HG03432 (cell line): Measurements from ENCODE around the gene TMEM117.
"Not testable (repeated sequence)": the region's sequence is repeated elsewhere in the genome, so short reads cannot be mapped to it uniquely, and the experiment has no call there.

Source experiments
- ATAC-seq: cut with Tn5 transposase; IDR thresholded peaks from one replicate; pipeline ENCODE4 v1.9.1; 2021; ENCODE audit warnings: mild to moderate bottlenecking, moderate library complexity; ENCODE audit not compliant: unreplicated experiment

TMEM117 gene

DNA sequence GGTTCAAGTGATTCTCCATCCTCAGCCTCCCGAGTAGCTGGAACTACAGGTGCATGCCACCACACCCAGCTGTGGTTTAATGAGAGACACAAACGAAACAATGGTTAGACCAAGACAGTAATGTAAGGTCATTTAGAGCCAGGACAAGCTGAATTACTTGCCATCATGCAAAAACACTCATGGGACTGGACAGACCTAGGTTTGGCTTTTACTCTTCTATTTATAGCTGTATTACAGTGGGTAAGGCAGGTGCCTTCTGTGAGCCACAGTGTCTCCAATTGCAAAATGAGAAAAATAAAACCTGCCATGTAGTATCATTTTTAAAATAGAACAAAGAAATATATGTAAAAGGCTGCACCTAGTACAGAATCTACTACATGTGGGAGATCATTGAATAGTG is 527.1 kb downstream of the TMEM117 start:
- ATAC-seq: no peak

DNA sequence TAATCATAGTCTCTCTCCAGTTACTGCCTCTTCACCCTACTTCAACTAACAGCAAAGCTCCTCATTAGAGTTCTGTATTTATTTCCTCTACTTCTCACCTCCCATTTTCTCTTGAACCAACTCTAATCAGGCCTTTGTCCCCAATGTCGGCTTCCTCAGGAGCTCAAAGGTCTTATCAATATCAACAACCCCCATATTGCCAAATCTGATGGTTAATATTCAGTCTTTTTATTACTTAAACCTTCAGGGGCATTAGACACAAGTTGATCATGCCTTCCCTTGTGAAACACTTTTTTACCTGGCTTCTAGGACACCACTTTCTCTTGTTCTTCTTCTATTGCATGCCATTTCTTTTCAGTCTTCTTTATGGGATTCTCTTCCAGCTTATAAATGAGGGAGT is 531.3 kb downstream of the TMEM117 start:
- ATAC-seq: no peak

DNA sequence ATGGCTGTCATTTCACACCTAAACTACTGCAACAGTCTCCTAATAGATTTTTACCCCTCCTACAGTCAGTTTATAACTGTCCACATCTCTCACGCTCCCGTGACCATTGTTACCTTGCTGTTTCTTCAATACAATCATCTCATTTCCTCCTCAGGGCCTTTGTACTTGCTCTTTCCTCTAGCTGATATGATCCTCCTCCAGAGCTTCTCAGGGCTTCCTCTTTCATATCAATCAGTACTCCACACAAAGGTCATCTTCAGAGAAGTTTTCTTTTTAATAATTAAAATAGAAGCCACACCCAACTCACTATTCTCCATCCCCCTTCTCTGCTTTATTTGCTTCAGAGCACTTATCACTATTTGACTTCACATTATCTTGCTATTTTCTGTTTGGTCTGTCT is 532.0 kb downstream of the TMEM117 start:
- no peak for ATAC-seq

DNA sequence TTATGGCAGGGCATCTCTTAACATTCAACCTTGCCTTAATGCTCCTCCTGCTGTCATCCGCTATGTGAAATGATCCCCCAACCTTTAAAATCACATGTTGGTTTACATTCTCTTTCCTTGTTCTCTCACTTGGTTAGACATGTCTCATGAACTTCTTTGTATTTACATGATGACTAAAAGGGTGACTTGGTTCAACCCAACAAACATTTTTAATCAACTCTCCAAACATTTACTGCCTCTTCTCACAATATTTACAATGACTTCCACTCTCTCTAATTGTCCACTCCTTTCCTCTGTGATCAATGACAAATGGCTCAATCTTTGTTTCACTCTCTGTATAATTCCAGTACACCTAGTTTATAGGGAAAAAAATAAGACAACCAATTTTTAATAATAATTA is 534.1 kb downstream of the TMEM117 start:
- ATAC-seq: no peak

DNA sequence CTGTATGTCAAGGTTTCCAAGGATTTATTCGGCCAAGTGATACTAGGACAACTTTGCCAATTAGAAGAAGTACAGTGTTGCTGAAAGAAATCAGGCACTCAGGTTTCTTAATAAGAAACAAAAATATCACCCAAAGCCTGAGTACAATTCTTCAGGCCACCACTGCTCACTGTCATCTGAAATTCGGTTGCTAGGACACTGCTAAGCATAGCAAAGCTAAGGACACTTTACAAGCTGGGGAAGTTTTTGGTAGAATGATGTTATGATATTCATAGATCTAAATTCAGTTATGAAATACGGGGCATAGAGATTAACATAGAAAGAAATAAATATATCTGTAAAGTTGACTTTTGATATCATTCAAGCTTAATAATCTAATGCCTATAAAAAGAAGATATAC is 535.1 kb downstream of the TMEM117 start:
- no peak for ATAC-seq

DNA sequence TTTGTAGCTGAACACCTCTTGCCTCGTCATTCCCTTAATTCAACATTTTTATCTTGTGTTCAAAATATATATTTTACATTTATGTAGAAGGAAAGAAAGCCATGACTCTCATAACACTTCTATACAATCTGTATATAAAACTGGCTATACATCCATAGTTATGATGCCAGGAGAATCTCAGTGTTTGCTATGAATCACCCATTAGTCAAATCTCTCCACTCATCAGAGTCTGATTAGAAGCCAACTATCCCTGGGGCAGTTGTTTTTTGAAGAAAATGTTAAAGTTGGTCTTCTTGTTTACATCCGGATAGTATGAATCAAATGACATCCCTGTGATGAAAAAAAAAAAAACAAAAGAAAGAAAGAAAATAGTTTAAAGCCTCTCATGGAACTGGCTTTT is 536.4 kb downstream of the TMEM117 start:
- no peak for ATAC-seq

DNA sequence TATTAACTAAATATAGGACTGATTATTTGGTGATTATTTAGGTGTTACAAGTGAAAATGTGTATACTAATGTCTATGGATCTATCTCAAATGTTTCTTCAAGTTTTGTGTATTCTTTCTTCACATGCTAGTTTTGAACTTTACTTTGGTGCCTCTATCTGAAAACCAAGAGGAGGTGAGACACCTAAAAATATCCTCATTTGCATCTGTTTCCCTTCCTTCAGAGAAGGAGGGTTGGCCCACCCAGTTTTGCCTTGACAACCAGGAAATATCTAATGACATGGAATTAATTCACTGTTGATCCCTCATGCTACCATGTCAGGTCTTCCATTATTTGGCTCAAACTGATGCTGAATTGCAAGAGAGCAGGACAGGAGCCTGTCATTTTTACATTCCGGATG is 539.8 kb downstream of the TMEM117 start:
- ATAC-seq: no peak

DNA sequence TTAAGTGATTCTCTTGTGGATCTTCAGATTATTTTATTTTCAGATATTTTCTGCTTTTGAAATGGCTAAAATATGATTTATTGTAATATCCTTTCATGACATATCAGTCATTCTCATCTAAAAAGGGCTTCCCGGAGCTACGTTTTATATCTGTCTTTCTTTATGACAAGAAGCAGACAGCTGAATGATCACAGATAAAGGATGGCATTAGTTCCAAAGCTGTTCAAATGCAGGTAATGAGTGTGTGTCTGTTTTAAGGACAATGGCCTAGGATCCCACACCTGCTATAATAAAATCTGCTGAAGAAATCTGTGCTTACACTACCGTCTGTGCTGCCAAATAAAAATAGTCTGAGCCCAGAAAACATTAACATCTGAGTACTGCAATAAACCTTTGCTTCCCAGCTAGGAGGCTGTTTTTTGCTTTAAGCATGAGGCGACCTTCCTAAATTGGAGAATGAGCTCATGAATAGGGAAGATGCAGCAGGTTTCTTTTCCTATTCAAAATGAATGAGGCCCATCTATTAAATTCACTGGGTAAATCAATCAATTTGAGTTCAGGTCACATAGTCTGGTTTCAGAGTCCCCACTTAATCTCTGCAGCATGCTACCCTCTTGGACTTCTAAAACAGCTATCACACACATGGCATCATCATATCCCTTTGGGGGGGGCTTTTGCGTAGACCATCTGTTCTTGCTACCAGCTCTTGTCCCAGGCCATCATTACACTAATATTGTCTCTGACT is 541.7 kb downstream of the TMEM117 start:
- no peak for ATAC-seq

DNA sequence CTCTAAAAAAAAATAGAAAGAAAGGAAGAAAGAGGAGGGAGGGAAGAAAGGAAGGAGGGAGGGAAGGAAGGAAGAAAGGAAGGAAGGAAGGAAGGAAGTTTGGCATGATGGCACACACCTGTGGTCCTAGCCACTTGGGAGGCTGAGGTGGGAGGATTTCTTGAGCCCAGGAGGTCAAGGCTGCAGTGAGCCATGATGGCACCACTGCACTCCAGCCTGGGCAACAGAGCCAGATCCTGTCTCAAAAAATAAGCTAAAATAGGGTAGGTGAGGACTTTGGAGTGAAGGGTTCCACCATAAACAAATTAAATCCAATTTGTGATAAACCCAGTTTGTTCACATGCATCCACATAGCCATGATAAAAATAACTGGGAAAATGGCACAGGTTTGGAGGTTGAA is 543.2 kb downstream of the TMEM117 start:
- ATAC-seq: not testable (repeated sequence)

DNA sequence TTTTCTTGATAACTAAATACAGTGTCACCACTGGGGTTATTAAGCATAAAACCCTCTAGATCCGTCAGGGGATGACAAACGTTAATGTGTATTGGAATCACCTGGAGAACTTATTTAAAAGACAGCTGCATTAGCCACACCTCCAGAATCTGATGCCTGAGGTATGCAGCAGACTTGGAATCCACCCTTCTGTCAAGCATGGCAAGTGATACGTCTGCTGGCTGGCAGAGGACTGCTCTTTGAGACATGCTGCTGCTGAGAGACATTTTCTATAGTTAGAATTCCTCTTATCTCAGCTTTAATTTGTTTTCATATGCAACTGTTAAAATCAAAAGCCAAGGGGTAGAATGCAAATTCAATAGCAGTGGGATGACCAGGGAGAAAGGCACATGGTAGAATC is 544.0 kb downstream of the TMEM117 start:
- no peak for ATAC-seq

DNA sequence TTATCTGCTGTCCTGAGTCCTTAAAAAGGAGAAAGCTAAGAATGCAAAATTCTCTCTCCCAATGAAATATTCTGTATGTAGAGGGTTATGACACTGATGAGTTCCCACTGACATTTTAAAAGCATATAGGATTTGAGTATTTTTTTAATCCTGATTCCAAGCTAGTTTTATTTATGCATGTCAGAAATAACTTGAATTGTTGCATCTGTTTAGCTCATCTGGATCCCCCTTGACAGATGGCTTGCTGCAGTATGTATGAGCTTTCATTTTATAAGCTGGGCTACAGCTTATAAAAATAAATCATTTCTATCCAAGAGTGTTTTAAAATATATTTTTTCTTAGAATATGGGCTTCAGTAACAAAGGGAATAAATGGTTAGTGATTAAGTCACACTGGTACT is 545.0 kb downstream of the TMEM117 start:
- ATAC-seq: no peak

DNA sequence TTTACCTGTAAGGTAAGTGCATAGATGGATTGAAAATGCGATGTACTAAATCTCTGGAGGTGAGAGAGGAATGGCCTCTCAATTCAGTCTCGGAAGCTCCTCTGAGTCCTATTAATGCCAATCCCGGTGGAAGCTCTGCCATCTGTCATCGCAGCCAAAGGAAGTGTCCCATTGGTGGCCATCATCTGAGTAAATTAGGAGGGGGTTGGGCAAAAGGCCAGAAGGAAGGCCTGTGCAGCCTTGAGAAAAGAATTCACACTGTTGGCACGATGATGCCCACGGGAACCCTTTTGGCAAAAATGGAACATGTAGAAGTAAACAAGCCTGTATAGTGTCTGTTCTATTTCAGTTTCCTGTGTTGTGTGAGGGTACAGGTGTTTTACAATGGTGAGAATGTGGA is 545.5 kb downstream of the TMEM117 start:
- no peak for ATAC-seq

DNA sequence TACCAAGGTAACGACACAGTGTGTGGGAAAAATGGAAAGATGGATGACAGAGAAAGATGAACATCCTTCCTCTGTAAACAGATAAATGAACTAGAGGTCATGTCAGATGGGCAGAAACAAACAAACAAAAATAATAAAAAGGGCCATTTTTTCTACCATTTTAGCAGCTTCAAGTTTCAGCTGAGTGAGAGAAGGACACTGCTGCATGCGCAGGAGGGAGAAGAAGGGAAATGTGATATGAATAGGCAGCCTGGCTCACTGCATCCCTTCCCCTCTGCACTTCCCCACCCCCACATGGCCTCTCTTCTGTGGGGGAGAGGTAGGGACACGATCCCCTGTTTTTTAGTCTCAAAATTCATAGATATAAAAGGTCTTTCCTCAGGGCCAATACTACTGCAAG is 548.3 kb downstream of the TMEM117 start:
- no peak for ATAC-seq

DNA sequence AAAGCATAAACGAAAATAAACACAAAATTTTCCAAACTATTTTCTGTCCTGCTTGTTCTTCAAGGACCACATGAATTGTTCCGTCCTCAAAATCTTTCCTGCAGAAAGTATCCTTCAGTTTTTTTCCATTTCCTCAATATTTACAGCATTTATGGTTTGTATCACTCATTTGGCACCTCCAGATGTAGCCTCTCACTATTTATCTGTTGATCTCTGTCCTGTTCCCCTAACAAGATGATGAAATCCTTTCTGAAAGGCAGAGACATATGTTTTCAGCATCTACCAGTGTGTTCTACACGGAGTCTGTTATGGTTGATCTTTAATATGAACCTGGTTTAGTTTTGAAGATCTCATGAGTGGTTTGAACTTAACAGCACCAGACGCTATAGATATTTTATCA is 550.1 kb downstream of the TMEM117 start:
- ATAC-seq: no peak

DNA sequence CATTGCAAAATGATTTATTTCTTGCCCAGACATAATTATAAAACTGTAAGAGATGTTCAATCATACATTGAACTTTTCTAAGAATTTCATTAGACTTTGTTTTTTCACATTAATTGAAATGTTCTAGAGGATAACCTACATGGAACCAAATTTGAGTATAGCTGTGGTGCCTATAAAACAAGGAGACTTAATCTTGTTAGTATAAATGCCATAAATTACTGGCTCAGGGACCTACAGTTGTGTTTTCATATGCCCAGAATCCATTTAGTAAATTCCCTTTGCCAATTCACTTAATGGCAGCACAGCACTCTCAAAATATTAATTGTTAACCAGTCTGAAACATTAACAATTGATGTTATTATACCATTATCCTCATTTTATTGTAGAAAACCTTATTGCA is 551.7 kb downstream of the TMEM117 start:
- ATAC-seq: no peak

DNA sequence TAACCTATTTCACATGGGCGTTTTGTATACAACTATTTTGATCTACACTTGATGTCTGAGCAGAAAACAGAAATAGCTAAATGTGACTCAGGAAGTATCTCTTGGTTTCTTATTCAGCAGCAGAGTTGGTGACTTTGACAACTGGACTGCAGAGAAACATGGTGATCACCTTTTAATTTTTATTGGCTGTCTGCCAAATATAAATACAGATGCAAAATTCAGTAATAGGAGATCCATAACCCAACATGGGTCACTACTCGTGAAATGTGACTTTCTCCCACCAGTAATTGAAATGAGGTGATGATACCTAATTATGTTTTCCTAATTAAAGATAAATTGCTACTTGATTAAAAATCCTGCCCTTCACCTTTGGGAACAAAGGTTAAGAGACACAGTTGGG is 553.2 kb downstream of the TMEM117 start:
- ATAC-seq: no peak

DNA sequence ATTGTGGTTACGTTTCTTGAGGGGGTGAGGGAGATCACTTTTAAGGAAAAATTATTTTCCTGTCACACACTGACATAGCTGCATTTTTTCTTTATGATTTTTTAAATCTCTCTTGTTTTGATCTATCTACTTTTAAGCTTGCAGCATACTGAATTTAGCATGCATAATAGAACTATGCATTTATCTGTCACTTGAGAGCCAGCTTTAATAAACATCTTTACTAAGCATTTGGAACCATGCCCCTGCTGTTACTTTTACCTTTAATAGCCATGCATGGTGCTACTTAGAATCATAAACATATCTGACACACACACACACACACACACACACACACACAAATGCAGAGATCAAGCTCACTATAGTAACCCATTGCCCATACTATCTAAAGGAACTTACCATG is 554.0 kb downstream of the TMEM117 start:
- no peak for ATAC-seq

DNA sequence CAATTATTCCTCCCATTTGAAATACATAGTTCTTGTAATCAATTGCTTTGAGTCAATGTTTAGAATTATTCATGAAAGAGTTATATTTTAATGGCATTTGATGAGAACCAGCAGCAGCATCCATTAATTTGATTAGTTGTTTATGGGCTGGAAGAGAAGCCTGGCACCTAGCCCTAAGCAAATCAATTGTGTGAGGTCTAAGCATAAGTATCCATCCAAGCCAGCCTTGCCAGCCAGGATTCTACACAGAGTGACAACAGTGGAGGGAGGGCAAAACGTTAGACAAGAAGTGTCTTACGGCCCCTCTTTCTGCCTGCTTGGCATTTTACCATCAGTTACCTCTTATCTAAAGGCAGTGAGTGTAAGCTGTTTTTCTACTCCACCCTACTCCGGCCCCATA is 561.8 kb downstream of the TMEM117 start:
- no peak for ATAC-seq

DNA sequence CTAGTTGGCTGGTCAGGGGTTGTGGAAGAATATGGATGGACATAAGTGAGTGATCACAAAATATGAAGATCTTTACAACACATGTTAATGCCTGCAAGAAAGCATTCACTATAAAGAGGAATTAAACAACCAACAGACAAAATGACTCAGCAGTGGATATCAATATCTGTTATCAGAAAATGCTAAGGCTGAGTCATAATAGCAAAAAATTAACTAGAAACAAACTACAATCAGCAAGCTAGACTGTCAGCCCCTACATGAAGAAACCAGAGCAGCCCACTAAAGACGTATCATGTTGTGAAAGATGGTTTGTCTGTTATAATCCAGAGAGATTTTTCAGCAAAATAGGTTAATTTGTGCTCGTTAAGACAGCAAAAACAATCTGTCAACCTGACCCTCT is 567.3 kb downstream of the TMEM117 start:
- ATAC-seq: no peak

DNA sequence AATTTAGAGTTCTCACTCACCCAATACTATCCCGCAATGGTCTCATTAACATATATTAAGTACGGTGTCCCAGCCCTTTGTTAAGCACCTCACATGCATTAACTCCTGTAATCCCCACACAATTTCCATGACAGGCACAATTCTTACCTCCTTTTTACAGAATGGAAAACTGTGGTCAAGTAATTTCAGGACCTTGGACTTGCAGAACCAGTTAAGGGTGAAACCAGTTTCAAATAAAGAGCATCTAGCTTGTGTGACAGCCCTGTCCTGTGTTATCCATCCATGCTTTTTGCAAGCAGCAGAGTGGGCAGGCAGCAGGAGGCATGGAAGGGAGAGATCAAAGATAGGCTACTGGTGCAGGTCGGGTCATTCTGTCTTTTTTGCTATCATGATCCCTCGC is 569.4 kb downstream of the TMEM117 start:
- no peak for ATAC-seq

DNA sequence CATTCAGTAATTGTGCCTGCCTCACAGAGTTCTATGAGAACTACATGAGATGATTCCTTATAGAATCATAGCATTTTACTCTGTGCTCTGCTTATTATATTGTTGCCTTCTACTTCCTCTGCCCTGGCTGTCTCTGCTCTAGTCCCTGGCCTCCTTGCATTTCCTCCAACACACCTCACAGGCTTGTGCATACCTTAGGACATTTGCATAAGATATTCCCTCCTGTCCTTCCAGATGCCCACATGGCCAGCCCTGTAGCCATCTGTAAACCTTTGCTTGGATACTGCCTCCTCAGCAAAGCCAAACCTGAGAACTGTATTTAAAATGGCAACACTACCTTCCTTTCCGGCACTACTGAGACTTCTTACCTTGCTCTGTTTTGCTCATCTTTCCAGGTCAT is 586.7 kb downstream of the TMEM117 start:
- ATAC-seq: no peak

DNA sequence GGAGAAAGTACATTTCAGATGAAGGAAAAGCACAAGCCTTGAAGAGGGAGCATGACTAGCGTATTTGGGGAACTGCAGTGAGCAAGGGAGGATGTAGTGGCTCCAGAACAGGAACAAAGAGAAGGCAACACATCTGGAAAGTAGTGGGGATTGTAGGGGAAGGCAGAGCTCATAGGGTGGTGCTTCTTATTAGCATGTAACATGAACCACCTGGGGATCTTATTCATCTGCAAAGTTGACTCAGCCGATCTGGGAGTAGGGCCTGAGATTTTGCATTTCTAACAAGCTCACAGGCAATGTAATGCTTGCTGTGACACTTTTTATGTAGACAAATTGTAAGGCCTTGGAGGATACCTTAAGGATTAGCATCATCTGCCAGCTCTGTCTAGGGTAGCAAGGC is 592.9 kb downstream of the TMEM117 start:
- no peak for ATAC-seq

DNA sequence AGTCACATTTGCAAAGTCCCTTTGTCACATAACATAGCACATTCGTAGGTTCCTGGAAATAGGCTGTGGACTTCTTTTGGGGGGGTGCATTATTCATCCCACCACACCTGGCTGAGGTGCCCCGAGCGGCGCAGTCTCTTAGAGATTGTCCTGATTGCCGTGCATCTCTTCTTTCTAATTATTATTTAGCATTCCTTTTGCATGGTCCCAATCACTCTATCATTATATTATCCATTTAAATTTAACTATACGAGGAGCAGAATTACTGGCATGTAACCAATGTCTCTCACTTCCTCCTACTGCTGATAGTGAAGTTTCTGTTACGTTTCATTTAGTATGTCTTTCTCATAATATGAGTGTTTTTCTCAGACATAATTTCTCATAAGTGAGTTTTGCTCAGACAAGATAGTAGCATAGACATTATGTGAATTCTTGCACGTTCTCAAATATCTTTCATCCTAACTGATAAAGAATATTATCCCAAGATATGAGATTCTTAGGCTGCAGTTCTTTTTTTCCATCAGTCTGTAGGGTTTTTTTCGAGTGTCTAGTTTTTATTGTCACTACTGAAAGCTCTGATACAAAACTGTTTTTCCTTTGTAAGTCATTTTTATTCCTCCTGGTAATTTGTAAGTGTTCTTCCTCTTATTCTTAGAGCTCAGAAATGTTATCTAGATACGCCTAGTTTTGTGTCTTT is 595.9 kb downstream of the TMEM117 start:
- peak; percentile 92 for ATAC-seq
